Measurements from ENCODE around the gene TAF6L.
A peak's percentile ranks its signal among the peaks of the same experiment; 100 is the strongest.
"Not testable (repeated sequence)": the region's sequence is repeated elsewhere in the genome, so short reads cannot be mapped to it uniquely, and the experiment has no call there.

Gene TAF6L

GRCh38 chr11:62771144-62772021, at the start of gene TAF6L:
TAF6L (plus strand) TSS chr11:62771396; CDS start chr11:62775784, 4,388 bp downstream.
- peak; percentile 88 for DNase-seq

- no peak for DNase-seq
Observed at GRCh38 chr11:62721994-62722393, 49.2 kb upstream of the TAF6L start.

DNA sequence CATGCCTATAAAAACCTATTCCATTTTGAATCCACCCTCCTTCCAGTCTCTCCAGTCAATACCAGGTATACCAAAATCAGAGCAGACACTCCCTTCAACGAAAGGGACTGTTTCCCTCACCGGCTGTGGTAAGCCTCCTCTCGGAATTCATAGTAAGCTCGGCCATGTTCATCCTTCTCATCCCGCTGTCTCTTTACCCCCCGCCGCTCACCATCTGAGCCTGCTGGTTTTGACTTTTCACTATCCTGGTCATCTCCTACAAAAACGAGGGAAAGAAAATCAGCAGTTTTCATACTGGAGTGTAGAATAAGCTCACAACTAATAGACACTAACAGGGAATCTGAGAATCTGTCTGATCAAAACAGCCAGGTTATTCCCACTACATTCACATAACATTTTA, 47.0 kb upstream of the TAF6L start:
- DNase-seq = no peak

- no peak for DNase-seq
Observed at GRCh38 chr11:62725646-62726045, 45.5 kb upstream of the TAF6L start.

DNA sequence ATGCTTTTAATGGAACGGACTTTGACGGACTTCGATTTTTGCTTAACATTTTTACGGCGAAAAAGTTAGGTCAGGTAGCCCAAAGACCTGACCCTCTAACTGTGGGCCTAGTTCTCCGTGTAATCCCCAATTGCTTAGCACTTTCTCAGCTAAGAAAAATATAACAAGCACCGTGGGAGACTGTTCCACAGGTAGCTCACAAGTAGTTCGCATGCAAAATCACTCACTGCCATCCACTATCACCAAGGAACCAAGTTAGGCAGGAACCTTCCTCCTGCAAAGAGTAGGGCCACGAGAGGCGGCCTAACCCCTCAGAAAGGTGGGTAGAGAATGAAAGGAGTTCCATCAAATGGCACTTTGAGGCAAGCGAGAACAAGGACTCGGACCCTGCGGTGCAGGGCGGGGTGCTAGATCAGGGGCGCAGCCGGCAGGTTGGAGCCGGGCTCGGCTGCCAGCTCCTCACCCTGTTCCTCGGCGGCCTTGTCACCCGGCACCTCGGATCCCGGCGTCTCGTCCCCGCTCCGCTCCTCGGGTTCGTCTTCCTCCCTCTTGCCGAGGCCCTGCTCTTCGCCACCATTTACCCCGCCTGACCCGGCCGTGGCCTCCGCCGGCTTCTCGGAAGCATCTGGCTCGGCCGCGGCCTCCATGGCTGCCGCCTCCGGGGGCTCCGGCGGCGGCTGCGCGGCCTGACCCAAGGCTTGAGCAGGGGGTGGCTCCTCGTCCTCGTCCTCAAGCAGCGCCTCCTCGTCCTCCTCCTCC, 44.9 kb upstream of the TAF6L start:
- no peak for DNase-seq

DNA sequence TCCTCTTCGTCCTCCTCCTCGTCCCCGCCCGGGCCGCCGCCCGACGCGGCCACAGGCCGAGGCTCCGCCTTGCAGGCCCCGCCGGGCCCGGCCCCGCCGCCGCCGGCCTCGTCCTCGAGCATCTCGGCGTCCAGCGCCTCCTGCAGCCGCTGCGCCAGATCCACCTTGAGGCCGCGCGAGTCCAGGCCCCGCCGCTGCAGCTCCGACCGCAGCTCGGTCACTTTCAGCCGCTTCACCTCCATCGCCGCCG, 44.4 kb upstream of the TAF6L start:
- DNase-seq = no peak

DNA sequence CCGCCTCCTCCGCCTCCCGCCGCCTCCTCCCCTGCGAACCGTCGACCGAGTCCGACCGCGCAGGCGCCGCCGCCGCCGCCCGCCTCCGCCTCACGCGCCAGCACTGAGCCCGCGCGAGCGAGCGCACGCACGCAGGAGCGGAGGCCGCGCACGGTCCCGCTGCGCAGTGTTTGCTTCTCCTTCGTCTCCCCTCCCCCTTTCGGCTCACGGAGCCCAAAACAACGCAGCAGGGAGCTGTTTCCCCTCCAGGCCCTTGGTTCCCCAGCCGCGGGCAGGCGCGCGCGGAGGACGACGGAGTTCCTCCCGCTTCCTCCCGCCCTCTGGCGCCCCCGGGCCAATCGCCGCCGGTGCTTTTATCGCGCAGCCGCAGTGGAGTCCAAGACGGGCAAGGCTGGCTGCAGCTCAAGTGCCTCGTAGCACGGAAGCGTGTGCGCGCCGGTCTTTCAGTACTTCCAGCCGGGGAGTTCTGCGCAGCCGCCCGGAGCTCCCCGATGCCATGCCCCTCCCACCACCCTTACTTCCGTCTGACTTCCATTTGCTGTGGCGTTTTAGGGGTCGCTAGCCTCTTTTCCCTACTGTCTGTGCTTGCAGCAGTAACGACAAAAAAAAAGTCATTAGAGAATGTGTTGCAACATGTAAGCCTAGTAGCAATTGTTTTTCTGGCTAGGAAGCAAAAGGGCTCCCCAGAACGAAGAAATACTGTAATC, 43.9 kb upstream of the TAF6L start, which contains the start of gene HNRNPUL2:
Gene HNRNPUL2, minus strand, starts transcription at position 293 of the 707 bp plus-strand sequence. CDS start 301 bp downstream, outside the sequence.
- peak; percentile 95 for DNase-seq

GRCh38 chr11:62727872-62728170, 43.4 kb upstream of the TAF6L start:
- peak; percentile 67 for DNase-seq

DNA sequence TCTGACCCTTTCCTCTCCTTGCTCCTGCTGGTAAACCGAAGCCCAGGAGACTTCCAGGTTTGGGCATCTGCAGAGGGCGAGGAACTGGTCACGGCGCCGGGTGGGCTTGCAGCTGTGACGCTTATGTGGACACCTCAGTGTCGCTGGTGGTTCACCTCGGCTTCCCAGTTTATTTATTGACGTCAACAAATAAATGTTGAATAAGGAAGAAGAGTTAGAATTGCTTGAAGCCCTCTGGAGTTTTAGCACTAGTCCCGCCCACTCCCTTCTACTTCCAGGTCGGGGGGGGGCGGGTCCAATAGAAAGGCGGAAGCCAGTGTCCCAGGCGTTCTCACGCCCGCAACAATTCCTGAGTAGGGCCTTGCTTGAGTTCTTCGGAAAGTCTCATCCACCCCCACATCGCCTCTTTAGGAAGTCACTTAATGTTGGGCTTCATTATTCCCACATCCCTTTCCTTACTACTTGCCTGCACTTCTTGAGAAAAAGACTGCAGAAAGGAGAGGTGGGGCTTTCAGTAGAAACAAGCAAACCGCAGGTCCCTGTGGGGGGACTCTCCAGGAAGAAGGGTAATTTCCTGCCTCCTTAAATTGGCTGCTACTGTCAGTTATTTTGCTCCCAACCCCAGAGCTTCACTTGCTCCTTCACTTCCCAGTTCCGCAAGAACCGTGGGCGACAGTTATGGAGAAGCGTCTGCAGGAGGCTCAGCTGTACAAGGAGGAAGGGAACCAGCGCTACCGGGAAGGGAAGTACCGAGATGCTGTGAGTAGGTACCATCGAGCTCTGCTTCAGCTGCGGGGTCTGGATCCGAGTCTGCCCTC, 42.8 kb upstream of the TAF6L start, which contains the start of gene TTC9C:
Gene TTC9C, plus strand, starts transcription at position 316 of the 818 bp plus-strand sequence. Its CDS starts 363 bp downstream, at position 679.
- DNase-seq = peak; percentile 80

DNA sequence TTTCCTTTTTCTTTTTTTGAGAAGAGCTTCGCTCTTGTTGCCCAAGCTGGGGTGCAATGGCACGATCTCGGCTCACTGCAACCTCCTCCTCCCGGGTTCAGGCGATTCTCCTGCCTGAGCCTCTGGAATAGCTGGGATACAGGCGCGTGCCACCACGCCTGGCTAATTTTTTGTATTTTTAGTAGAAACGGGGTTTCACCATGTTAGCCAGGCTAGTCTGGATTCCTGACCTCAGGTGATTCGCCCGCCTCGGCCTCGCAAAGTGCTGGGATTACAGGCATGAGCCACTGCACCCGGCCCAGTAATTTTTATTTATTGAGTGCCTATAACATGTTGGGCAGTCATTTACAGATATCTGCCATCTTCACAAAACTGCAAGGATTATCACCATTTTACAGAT, 41.1 kb upstream of the TAF6L start:
- DNase-seq = not testable (repeated sequence)

DNA sequence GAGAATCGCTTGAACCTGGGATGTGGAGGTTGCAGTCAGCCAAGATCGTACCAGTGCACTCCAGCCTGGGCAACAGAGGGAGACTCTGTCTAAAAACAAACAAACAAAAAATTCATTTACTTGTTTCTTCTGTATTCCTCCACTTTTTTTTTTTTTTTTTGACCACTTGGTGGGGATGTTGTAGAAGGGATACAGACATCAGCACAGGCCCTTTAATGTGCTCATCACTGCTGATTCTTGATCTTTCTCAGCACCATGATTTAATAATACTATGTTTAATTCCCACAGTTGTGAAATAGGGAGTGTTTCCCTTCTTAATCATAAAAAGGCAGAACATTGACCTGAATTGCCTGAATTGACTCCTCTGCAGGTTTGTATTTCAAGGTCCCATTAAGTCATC, 38.4 kb upstream of the TAF6L start:
- no peak for DNase-seq

DNA sequence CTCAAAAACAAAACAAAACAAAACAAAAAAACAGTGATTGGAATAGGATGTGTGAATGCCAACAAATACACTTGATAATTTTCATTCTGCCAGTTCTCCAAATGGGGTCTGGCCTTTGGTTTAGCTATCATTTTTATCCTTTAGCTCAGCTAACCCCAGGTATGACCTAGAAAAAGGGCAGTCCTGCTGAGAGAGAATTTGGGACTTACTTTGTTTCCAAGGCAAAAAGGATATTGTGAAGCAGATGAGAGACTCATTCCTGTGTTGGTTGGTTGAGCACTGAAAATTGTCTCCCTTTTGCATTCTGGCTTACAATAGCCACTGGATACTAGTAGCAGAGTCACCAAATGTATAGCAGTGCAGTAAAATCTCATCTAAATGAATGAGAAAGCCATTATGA, 34.0 kb upstream of the TAF6L start:
- DNase-seq = no peak

- DNase-seq = no peak
Observed at GRCh38 chr11:62747475-62748160, 23.6 kb upstream of the TAF6L start.

- not testable (repeated sequence) for DNase-seq
Observed at GRCh38 chr11:62749931-62750330, 21.3 kb upstream of the TAF6L start.

DNA sequence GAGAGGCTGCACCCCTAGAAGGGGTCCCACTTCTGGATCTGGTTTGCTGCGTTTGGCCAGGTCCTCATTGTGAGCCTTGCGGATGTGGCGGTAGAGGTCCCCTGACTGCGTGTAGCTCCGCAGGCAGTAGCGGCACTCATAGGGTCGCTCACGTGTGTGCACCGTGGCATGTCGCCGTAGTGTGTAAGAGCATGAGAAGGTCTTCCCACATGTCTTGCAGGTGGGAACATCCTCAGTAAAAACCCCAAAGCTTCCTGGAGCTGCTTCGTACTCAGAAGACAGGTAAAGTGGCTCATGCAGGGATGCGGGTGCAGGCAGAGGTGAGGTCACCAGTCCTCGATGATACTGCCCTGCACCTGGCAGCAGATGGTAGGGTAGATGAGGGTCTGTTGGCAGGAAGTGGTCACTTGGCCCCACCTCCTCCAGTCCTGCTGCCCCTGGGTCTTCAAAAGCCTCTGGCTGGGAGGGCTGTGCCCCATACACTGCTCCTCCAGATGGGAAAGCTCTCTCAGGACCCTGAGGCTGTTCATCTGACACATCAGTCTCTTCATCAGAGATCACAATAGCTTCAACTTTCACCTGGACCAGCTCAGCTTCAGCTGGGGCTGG, 18.9 kb upstream of the TAF6L start:
- no peak for DNase-seq

- DNase-seq = no peak
Observed at GRCh38 chr11:62752994-62753735, 18.0 kb upstream of the TAF6L start.

- DNase-seq = peak; percentile 96
Observed at GRCh38 chr11:62753736-62754603, 17.2 kb upstream of the TAF6L start, which contains the start of gene ZBTB3. ZBTB3 (minus strand) TSS chr11:62754160; CDS start chr11:62753664, 496 bp downstream.

GRCh38 chr11:62755086-62755615, 16.0 kb upstream of the TAF6L start:
- no peak for DNase-seq
